Fibroblast of upper back skin (primary cell): ENCODE results near the gene VSIG8.
A peak's percentile ranks its signal among the peaks of the same experiment; 100 is the strongest.

ENCODE experiments used
- DNase-seq: peaks from one replicate; pipeline ENCODE4 v3.0.0-alpha.2; 2013

VSIG8 gene

DNA sequence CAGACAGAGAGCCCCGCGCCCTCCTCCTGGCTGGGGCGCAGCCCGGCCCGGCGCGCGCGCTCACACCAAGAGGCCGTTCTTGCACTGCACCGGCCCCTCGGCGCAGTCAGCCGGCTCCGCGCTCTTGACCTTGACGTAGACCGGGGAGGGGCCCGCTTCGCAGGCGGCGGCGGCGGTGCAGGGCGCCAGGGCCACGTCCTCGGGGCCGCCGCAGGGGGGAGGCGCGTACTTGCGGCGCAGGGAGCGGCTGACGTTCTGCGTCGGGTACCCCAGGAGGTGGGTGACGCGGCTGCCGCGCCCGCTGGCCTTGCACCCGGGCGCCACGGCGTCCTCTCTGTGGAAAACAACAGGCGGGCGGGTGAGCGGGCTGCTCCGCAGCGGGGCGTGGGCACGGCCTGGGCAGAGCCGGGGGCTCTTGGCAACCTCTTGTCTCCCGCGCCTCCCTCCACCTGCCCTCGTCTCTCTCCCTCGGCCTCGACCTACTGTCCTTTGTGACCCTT lies 7.7 kb downstream of the VSIG8 start:
- DNase-seq = peak; percentile 76

DNA sequence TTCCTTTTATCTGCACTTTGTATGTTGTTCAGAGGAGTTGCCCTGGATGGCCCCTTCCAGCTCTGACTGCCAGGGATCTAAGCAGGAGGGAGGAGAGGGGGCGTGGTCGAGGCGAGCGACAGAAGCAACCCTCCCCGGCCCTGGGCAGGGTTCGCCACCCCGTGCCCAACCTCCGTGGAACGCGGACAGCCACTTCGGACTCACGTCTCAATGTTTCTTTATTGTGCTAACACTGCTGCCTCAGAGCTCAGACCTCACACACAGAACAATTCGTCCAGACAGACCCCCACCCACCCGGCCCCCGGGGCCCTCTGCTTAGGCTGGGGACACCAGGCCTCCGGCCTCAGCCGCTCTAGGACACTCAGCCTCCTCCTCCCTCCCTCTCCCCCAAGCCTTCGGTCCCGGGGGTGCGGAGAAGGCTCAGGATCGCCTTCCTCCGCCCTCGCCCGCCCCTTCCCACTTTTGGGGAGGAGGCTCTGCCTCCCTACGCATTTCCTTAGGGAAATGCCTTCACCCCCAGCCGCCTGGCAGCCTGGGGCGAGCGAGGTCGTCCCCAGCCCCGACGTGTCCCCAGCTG lies 8.3 kb downstream of the VSIG8 start:
- DNase-seq = no peak

DNA sequence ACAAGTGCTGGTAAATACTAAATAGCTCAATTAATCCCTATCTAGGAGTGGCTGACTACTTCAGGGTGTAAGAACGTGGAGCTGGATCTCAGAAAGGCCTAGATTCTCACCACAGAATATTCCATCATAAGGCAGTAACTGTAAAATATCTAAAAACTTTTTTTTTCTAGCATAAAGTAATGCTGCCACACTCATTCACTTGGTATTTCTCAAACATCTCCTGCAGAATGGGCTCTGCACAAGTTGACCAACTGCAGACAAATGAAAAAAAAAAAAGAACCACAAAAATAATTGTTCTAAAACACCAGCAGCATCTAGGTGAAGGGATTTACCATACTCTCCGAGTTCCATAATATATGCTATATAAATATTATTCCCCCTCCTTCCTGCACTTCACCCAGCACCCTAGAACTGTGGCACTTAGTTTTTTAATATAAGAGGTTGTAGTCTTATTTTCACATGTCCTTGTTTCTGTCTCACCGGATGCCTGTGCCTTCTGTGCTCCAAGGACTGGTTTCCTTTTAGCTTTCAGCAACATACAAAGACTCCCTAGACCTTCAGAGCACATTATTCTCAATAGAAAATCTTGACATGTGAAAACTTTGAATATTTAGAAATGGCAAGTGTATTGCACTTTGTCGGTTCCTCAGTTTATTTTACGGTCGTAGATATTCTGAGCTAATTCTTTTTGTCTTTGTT lies 8.9 kb downstream of the VSIG8 start:
- DNase-seq = peak; percentile 58

DNA sequence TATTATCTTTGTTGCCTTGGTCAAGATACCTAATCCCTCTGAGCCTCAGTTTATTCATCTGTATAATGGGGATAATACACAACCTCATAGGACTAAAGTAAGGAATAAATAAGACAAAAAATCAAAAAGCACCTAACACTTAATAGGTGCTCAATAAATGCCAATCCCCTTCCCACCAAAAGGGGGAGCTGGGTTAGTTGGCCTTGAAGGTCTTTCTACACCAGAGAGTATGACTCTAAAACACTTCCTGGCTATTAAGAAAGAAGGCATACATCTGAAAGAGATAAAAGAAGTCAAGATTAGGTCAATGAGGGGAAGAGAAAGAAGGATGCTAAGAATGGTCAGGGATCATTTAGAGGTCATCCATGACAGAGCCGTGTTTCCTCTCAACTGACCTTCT lies 11.1 kb downstream of the VSIG8 start:
- no peak for DNase-seq

DNA sequence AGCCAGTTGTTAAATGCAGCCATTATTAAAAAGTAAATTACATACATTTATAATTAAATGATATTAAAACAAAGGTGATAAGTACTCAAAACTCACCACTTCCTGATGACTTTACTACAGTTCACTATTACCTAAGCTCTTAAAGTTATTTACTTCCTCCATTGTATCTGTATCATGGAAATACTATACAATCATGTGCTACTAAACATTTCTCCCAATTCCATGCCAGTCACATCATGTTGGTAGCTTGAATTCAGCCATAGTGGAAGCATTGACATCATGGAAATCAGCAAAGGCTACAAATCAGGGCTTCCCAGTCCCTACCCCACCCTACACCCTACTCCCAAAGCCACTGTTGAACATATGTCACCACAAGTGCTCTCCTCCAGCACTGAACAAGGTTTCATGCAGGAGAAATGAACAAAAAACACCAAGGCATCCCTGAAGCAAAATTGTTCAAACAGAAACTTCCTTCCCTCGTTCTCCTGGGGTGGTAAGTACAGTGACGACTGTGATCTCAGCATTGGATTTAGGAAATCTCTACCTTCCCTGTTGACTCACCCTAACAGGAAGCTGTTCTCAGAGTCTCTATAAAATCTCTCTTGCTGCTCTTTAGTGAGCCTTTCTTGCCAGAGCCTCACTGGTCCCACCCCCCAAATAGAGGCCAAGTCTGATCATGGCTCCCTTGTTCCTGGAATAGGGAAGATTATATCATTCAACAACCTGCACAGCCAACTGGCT lies 12.7 kb downstream of the VSIG8 start:
- peak; percentile 38 for DNase-seq

DNA sequence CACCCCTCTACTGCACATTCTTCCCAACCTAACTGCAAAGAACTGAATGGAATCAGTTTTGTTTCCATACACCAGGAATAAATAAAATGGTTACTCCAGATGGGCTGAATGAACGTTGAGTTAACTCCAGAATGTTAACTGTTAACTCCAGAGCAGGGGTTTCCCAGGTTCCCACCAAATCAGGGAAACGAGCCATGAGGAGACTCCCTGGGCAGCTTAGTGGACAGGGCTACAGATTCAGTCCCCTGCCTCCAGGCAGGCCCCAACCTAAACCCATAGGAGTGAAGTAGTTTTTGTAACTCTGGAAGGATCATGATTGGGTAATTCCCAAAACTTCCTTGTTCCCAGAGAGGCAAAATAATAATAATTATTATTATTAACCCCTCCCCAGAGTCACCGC lies 14.1 kb downstream of the VSIG8 start:
- no peak for DNase-seq

DNA sequence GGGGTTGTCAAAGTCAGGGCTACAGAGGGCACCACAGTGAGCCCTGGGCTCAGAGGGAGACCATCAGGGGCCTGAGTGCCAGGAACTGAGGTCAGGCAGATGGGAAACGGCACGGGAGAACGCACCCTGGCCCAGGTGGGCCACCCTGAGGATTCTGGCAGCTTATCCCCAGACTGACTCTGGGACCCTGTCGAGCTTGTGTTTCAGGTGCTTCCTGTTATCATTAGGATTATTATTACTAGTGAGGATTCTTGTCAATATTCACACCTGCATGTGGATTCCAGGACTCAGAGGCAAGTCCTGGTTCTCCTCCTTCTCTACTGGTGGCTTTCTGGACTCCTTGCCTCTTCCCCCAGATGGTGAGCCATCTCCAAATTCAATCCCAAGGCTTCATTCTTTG lies 15.2 kb downstream of the VSIG8 start:
- no peak for DNase-seq

DNA sequence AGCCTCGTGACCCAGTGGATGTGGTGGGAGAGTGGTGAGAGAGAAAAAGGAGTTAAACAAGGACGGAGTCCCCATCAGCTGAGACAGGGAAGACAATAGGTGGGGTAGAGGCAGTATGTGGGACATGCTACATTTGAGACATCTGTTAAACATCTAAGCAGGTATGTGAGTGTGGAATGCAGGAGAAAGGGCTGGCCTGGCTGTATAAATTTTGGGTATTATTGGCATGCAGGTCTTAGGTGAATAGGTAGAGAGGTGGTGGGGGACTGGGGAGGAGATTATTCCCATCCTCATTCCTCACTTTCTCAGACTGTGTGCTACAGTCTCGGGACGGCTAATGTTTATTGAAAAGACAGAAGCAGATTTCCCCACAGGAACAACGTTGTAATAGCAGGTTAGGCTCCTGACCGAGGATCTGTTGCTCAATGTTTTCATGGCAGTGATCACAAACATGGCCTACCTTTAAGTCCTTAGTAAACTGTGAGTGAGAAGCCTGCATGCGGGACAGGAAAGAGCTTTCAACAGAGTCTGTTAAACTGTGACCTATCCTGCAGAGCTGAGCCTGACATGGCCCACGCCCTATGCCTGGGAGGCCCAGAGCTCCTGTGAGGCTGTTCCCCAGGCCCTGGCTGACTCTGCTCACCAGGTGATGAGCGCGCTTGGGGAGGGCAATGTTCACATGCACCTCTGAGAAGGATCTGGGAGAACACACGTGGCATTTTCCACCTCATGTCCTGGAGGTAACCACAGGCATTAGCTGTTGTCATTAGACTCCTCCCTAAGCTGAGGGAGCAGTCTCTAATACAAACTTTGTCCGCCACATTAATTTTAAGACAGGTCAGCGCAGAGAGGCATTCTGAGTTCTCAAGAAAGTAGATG lies 16.5 kb downstream of the VSIG8 start:
- DNase-seq = no peak

DNA sequence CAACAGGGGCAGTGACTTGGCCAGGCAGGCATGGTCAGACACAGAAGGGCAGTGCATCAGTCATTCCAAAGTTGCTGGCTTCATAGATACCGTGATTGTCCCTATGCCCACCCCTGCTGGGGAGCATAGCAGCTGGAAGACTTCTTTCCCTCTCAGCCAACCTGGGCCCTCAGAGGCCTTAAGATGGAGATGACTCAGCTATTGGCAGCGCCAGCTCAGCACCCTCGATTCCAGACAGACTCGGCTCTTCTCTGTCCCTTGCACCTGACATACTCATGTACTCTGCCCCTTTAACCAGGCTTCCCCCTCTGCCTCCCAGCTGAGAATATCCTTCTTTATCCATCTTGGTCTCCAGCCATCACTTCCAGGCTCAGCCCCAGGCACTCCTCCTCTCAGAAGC lies 19.0 kb downstream of the VSIG8 start:
- DNase-seq = no peak

DNA sequence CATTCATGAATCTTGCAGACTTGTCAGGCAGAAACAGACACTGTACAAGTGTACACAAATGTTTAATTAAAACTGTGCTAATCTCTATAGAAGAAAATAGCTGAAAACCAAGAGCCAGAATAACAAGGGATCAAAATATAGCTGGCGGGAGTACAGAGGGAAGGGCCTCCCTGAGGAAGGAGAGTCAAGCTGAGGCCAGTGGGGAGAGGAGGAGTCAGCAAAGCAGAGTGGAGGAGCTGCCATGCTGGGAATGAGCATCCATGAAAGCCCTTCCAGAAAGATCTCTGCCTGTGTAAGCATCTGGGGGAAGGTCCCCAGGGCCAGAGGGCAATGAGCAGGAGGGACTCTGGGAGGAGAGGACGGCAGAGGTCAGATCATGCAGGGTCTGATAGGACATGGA lies 20.7 kb downstream of the VSIG8 start:
- DNase-seq = no peak

DNA sequence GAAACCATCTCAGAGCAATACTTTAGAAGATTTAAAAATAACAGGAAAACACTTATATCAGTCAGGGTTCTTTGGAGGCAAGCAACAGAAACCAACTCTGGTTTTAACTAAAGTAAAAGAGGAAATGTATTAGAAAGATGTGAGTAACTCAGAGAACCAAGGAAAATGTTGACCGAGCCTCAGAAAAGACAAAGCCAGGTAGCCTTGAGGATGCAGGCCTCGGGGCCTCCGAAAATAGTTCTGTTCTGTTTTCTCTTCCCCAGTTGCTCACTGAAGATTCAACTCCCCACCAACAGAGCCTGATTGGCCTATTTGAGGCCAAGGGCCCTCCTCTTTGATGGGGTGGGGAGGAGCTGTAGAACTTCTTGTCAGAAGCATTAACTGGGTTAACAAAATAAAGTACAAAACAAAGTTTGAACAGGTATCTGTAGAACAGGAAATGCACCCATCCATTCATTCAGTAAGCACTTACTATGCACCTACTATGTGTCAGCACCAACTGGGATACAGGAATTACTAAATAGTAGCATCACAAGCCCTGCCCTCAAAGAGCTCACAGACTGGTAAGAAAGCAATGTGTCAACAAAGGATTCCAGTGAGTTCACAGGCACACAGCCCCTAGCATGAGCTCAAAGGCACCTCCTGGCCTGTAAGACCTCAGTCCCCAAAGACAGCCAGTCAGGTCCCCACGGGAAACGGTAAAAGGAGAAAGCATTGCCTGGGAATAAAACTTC lies 23.2 kb downstream of the VSIG8 start:
- DNase-seq = no peak

DNA sequence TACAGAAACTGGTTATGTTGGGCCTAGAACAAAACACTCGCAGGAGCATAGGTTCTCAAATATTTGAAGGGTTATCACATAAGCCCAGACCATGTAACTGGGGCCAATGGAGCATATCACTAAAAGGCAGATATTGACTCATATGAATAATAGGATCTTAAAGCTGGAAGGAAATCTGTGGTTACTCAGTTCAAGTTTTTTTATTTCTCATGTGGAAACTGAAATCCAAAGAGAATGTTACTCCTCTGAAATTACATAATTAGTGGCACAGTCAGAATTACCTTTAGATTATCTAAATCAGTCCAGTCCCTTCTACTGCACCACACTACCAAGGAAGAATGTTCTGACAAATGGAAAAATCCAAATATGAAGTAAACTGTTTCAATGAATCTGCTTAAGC lies 23.7 kb downstream of the VSIG8 start:
- no peak for DNase-seq

DNA sequence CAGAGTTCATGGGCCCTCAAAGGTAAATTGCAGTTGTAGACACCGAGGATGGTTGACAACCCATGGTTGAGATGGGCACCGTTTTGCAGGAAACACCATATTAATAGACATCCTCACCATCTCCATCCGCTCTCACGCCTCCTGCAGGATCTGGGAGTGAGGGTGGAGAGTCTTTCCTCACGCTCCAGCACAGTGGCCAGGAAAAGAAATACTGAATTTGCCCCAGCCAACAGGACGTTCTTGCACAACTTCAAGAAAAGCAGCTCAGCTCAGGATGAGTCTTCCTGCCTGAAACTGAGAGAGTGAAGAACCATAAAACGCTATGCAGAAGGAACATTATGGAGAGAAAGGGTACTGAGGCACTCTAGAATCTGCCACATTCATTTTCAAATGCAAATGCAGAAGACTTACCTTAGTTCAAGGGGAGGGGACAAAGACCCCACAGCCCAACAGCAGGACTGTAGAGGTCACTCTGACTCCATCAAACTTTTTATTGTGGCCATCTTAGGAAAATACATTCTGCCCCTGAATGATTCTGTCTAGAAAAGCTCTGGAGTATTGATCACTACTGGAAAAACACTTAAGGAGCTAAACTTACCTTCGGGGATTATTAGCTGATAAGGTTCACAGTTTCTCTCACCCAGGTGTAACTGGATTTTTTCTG lies 26.5 kb downstream of the VSIG8 start:
- no peak for DNase-seq

DNA sequence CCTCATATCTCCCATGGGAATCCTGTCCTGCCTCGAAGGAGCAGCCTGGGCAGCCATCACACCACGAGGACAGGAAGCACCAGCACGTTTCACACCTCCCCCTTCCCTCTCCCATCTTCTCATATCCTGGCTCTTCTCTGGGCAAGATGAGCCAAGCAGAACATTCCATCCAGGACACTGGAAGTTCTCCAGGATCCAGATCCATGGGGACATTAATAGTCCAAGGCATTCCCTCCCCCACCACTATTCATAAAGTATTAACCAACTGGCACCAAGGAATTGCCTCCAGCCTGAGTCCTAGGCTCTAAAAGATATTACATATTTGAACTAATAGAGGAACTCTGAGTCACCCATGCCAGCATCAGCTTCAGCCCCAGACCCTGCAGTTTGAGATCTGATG lies 27.1 kb downstream of the VSIG8 start:
- peak; percentile 31 for DNase-seq

DNA sequence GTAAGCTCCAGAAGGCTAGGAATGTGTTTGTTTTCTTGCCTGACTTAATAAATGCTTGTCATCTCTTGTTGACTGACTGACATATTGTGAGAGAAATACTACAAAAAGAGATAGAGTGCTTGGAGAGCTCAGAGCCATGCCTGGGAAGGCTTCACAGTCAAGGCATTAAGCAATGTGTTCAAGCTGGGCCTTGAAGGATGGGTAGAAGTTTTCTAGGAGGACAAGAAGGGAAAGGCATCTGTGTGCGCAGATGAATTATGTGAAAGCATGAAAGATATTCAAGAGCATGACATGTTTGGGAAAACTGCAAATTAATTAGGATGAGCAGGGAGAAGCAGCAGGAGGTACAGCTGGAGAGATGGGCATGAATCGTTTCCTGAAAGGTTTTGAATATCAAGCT lies 30.1 kb downstream of the VSIG8 start:
- DNase-seq = no peak

DNA sequence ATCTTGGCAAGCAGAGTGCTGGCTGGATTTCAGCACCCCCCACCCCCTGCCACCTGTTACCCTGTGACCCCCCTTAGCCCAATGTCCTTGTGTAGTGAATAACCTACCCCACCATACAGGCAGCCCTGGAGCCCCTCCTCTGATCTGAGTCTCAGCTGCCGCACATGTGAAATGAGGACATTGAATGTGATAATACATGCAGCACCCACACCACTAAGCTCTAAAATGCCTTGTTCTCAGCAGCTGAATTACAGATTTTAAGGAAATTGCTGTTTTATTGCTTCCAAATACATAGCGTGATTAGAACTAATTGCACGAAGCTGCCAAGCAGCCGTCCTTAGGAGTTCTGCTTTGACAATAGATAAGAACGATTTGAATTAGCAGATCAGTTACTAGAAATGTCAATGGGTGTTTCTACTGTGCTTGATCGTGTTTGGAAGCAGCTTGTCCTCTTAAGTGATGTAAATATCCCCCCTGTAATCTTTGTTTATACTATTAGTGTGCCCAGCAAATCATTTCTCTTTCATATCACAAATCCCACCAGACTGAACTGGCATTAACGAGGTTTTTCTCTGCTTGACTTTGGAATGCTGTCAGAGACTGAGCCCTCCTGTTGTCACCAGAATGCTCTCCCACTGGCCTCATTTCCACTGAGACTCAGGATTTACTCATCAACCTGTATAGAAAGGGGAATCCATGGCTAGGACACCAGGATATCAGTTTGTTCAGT lies 30.9 kb downstream of the VSIG8 start:
- DNase-seq = no peak

DNA sequence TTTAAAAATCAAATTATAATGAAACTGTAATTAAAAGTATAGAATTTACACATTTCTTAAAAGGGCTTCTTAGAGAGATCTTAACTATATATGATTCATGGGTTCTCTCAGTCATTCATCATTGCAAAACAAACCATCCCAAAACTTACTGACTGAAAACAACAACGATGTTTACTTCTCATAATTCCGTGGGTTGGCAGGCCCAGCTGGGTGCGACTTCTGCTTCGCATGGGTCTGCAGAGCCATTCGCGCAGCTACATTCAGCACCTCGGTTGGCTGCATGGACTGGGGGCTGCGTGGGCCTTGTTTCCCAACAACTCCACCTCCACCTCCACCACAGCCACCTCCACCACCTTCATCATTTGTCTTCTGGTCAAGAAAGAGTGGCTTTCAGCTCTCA lies 31.7 kb downstream of the VSIG8 start:
- DNase-seq = no peak

DNA sequence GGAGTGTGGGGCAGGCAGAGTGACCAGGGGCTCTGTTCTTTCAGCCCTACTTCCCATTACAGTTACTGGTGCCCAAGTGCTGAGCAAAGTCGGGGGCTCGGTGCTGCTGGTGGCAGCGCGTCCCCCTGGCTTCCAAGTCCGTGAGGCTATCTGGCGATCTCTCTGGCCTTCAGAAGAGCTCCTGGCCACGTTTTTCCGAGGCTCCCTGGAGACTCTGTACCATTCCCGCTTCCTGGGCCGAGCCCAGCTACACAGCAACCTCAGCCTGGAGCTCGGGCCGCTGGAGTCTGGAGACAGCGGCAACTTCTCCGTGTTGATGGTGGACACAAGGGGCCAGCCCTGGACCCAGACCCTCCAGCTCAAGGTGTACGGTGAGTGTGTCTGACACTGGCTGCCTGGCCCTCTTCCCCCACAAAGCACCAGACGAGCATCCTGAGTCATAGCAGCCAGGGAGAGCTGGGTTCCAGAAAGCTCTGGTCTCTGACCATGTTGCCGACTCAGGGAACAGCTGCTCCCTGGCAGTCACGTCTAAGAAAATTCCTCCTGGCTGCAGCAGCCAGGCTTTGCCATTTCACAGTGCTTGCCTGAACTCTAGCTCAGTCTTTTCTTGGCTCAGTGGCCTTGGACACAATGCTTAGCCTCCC lies 32.5 kb downstream of the VSIG8 start:
- DNase-seq = peak; percentile 89

DNA sequence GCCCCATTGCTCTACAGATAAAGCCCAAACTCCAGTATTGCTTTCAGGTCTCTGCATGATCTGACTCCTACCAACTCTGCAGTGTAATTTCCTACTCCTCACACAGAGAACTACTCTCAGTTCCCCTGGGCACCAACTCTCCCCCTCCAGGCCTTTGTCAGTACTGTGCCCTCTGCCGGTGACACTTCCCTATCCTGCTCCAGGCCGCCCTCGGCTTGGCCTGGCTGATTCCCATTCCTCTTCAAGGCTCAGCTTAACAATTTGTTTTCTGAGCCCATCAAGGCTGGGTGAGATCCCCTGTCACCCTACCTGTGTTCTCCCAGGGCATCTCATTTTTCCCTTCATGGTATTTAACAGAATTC lies 33.2 kb downstream of the VSIG8 start:
- DNase-seq = no peak

DNA sequence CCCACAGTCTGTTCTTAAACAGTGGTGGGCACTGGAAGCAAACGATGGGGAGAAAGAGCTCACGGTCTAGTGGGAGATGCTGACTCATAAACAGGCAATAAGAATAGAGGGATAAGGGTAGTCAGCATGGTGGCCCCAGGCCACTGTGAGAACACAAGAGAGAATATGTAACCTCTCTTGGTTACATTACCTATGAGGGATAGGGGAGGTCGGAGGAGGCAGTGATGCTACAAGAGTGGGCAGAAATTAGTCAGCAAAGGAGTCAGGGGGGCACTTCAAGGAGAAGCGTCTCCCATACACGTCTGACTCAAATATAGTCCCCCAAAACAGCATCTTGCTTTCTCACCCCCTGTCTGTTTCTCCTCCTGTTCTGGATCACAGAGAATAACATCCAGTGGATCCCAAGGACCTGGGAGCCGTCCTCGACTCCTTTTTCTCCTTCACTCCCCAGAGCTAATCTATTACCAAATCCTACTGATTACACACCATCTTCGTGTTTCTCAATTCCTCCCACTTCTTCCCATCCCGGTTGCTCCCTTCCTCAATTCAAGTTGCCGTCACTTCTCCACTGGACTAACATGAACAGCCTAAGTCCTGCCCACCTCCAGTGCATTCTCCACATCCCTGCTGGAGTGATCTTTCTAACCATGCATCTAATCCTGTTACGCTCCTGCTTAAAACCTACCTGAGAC lies 33.7 kb downstream of the VSIG8 start:
- DNase-seq = no peak
